Activated CD4-positive, alpha-beta T cell treated with anti-CD3 and anti-CD28 coated beads, Interleukin-2, Interleukin-4, amounts not matched to agents 100 ng/mL and 50 ng/mL, durations not matched to agents 16 hours and 8 hours (primary cell): ENCODE data around the gene PYCR2.
"Not testable (repeated sequence)": the region's sequence is repeated elsewhere in the genome, so short reads cannot be mapped to it uniquely, and the experiment has no call there.

Experiments
- DNase-seq: peaks from one replicate; pipeline ENCODE4 v3.0.0-alpha.2; 2020; ENCODE audit warnings: low spot score

Gene PYCR2

DNA sequence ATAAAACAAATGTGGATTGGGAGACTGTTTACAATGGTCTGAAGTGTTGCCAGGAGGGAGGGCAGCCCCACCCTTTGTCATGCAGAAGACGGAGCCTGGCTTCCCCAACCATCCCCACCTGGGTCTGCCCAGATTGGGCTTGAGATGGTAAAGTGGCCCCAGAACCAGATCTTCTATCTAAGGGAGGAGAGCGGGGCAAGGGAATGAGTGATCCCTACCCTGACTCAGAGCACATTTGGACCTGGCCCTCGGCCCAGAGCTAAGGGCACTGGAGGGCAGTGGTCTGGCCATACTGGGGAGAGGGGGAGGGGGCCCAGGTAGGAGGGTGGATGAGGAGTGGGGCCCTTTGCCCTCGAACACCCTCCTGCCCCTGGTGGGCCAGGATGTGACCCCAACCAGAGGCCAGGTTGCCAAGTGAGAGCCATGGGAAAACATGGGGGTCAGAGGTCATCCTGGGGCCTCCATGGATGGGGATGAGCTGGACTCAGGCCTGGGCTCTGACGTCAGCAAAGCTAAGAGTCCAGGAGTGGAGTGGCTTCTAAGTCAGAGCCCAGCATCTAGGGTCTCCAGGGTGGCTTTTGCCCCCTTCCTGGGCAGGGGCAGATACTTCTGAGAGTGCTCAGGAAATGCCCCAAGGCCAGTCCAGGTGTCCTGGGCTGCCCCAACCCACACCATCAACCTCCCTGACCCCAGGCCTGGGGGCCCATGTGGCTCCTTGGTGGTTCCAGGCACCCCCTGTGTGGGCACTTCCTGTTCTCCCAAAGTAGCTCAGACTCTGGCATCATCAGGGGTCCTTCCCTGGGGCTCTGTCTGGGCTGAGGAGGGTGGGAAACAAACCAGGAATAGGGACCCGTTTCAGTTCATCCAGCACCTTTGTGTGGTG, 33.5 kb downstream of the PYCR2 start:
- DNase-seq, result no peak

DNA sequence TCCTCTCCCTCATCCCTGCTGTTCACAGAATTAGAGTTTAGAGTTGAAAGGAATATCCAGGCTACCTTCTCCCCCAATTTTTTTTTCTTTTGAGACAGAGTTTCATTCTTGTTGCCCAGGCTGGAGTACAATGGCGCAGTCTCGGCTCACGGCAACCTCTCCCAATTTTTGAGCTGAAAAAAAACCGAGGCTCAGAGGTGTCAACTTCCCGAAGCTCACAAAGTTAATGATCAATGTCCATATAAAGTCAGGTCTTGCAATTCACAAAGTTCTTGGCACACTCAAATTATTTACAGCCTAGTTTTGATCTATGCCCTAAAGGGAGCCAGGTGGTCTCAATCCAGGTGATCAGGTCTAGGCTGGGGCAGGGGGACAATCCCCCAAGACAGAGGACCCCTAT, 34.3 kb downstream of the PYCR2 start:
- DNase-seq, result no peak

DNA sequence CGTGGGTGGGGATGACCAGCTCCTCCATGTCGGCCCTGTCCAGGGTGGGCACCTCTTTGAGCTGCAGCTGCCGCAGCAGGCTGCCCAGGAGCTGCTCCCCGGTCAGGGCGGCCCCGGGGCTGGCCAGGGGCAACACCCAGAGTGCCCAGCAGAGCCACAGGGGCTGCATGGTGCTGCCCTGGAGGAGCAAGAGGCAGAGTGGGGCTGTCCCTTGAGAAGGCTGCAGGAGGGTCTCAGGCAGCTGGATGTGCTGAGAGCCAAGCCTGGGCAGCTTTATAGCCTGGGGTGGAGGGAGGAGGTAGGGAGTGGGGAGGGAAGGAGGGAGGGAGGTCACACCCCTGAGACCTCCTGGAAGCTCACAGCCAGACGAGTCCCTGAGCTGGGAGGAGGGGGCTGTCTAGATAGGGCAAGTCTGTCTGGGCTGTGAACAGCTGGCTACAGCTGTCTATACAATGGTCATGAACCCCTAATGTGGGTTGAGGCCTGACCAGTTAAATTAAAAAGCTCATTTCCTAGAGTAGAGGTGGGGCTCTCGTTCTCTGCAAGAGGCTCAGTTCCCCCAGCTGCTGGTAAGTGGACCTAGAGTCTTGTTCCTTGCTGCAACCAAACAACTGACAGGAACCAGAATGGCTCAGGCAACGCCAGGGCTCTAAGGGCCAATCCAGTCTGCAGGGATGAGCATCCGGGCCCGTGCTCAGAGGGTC, 35.0 kb downstream of the PYCR2 start, which contains the start of gene LEFTY1:
TSS of gene LEFTY1 (minus strand) at position 249 of the 704 bp plus-strand sequence. CDS start at position 169, 80 bp downstream.
- no peak for DNase-seq

DNA sequence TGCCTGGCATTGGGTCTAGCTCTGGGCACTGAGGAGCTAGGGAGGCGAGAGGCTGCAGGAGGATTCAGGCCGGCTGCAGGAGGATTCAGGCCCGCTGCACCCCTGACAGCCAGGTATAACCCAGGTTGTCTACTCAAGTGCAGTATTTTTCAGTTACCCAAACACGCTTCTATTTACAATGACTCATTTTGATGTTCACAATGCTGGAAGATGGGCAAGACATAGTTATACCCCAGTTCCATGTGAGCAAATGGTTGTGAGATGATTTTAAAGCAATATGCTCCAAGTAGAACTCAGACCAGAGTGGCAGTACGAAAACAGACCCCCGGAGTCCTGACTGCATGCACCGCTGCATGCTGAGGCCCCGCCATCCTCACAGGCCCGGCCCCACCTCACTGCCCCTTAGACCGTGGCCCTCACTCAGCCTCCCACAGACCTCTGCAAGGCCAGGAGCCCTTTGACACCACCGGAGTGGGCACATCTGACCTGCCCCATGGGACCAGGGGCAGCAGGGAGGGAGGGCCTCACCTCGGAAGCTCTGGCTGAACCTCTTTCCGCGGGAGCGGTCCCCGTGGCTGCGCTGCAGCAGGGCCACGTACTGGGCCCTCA, 35.7 kb downstream of the PYCR2 start:
- DNase-seq, result no peak

DNA sequence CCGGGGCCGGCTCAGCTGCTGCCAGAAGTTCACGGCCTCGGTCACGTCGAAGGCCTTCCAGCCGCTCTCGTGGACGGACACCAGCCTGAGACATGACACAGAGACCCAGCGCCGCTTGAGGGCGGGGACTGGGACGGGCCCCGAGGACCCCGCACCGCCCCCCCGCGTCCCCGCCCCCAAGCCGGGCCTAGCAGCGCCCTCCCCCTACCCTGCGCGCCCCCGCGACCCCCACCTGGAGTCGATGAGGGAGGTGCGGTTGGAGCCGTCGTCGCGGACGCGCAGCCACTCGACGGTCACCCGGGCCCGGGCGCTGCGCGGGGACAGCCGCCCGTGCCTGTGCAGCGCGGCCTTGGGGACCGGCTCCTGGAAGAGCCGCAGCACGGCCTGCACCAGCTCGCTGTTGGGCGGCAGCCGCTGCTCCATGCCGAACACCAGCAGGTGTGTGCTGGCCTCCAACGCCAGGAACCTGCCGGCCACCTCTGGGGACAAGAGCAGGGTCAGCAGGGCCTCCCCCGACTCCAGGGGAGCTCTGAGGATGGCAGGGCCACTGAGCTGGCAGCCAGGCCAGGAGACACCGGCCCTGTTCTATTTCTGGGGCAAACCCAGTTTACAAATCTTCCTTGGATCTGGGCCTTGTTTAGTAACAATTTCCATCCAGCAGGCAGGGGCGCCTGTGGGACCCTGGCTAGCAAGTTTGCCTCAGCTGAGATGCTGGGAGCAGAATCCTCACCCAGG, 36.3 kb downstream of the PYCR2 start:
- DNase-seq, result not testable (repeated sequence)

DNA sequence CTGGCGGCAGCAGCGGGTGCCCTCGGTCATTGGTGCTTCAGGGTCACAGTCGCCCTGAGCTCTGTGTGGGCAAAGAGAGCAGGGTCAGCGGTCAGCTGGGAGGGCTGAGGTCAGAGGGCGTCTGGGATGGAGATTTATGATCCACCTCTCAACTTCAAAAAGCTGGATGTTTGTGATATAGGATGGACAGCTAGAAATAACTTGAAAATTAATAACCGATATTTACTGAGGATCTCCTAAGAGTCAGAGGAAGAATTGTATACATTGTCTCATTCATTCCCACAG, 37.1 kb downstream of the PYCR2 start:
- DNase-seq, result no peak

DNA sequence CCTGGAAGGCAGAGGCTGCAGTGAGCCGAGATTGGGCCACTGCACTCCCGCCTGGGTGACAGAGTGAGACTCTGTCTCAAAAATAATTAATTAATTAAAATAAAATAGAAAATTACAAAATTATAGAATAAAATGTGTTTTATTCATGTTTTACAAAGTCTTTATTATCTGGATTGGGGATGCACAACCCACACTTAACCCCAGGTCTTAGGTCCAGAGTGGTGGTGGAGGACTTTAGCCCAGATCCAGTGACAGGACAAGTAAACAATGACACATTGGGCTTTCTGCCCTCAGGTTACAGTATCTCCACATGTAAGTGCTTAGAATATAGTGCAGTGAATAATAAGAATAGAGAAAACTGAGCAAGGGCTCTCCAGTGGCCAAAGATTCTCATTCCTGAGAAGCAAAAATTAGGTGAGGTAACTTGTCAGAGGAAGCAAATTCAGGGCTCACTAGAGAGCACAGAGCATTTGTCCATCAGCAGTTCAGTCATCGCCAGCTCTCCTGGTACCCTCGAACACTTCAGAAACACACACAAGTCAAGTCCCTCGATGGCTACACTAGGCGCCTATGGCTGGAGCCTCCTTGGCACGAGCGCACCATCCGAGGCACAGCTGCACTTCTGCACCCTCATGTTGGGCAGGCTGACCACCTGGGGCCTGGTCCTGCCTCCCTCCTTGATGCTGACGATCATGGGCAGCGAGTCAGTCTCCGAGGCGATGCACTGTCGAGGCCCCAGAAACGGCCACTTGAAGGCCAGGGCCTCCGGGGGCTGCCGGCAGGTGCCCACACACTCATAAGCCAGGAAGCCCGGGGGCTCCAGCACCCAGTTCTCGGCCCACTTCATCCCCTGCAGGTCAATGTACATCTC, 37.7 kb downstream of the PYCR2 start:
- no peak for DNase-seq

DNA sequence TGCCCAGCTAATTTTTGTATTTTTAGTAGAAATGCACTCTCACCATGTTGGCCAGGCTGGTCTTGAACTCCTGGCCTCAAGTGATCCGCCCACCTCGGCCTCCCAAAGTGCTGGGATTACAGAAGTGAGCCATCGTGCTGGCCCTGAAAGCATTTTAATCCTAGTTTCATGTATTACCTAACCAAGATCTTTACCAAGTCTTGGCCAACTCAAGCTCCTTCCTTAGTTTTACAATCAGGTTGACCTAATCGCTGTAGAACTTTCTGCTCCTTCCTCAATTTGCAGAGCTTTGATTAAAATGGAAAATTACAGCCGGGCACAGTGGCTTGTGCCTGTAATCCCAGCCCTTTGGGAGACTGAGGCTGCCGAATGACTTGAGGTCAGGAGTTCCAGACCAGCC, 38.7 kb downstream of the PYCR2 start:
- DNase-seq, result no peak

DNA sequence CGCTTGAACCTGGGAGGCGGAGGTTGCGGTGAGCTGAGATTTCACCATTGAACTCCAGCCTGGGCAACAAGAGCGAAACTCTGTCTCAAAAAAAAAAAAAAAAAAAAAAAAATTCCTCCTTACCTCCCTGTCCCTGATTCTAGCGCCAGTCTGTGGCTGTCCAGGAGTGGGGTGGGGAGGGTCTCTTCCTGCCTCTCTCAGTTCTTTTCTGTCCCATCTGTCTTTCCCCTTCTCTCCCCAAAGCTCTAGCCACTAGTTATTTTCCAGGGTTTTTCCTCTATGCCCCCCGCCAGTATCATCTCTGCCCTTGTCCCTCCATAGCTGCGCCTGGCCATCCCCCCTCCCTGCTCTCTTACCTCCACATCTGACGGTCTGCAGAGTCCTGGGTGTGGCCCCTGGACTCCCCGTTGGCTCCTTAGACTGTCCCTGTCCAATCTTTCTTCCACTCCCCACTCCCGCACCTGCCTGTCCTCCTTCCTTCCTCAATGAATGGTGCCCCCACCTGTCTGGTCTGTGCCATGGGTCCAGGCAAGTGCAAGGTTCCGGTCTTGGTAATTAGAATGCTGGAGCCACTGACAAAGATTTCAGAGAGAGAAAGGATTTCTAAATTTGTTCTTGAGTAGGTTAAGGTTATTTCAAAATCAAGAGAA, 40.3 kb downstream of the PYCR2 start:
- DNase-seq, result no peak

- DNase-seq, result peak; percentile 24
Observed at GRCh38 chr1:225882694-225883615, 41.1 kb downstream of the PYCR2 start.

- peak; percentile 80 for DNase-seq
Observed at GRCh38 chr1:225881959-225882693, 41.9 kb downstream of the PYCR2 start, which contains the start of gene TMEM63A. Gene TMEM63A, minus strand, starts transcription at chr1:225882380. Its CDS starts 4,800 bp downstream, at chr1:225877580.

DNA sequence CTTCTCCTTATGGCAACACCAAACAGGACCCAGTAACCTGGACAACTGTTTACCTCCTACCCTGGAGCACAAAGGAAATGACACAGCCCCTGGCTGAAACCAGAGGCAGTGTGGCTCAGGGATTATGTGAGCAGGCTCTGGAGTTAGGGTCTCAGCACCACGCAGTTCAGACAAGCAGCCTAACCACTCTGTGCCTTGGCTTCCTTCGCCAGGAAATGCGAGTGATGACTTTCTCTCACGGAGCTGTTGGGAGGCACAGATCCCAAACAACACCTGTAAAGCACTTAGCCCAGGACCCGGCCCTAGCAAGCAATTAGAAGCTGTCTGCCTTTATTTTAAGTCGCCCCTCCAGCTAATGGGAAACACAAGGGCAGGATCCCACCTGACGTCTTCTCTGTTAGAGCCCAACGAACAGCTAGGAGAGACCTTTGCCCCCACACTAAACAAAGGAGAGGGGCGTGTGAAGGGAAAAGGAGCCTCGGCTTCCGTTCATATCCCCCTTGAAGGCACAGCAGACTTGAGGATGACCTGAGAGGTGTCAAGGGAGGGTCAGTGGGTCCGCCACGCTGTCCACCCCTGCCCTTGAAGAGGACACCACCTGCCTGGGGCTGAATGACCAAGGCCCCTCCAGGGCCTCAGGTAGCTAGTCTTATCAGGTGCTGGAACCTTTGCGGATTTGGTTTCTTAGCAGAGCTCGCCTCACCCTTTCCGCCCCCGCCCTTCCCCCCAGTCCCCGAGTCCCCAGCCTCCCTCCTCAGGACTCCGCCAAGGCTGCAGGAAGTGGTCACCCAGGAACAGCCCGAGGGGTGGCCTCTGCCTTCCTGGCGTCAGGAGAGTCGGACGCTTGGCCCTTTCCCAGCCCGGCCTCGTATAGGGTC, 42.7 kb downstream of the PYCR2 start:
- peak; percentile 49 for DNase-seq

DNA sequence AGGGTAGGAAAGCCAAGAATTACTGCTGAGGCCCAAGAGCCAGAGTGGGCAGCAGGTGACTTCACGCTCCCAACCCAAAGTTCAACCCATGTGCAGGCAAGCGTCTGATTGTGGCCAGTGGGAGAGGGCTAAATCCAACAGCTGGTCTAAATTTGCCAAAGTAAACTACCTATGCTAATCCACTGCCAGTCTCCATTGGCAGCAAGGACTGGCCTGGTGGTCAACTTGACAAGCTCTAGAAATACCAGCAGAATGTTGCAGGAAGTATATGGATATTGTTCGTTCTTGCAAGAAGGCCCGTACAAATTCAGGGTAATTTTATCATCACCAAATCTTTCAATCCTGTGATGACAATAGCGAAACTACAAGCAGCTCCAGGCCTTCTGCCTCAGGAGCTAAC, 43.4 kb downstream of the PYCR2 start:
- DNase-seq, result no peak

- no peak for DNase-seq
Observed at GRCh38 chr1:225880222-225880588, 43.8 kb downstream of the PYCR2 start.

- DNase-seq, result no peak
Observed at GRCh38 chr1:225879521-225880221, 44.4 kb downstream of the PYCR2 start.

- no peak for DNase-seq
Observed at GRCh38 chr1:225878282-225878681, 45.8 kb downstream of the PYCR2 start.

- no peak for DNase-seq
Observed at GRCh38 chr1:225877580-225877979, 46.5 kb downstream of the PYCR2 start.
